IMR-90 (cell line): Measurements from ENCODE around the gene MGLL. TPM values are rescaled to one million over a fixed set of nuclear protein-coding genes. Genes with fewer than 3 reads are reported as not detected.

Source experiments
- ATAC-seq: fragments of 200-7000 bp; cut with Tn5 transposase; 2 replicates; pipeline ENCODE4 v1.9.1; 2020; ENCODE audit warnings: low read depth, mild to moderate bottlenecking, moderate library complexity
- BruUV-seq: library from RNA; stranded (reverse); fragments of 400-500 nt; replicated peaks from 2 replicates; lab custom pipeline; 2021; lab: Mats Ljungman, UMichigan
- CTCF ChIA-PET: fragments of 300-600 bp; formaldehyde crosslinking; extraction: SDS; loops from one replicate; lab custom pipeline; 2021; ENCODE audit warnings: antibody characterized with exemption; lab: Yijun Ruan, JAX
- POLR2A ChIA-PET: fragments of 300-600 bp; sonication (Branson Sonifier 250); formaldehyde crosslinking; loops from one replicate; lab custom pipeline; 2022; ENCODE audit warnings: antibody characterized with exemption; ENCODE audit not compliant: unreplicated experiment; lab: Charles Lee
- DNase-seq: peaks from one replicate; pipeline ENCODE4 v3.0.0; 2013
- H2AFZ ChIP-seq: replicated peaks from 2 replicates; pipeline ENCODE3; 2013; ENCODE audit warnings: low read length, mild to moderate bottlenecking; ENCODE audit not compliant: poor library complexity
- H2AK5ac ChIP-seq: 2 replicates; pipeline ENCODE4 v1.6.1; 2013; ENCODE audit warnings: low read depth, low read length, inconsistent platforms
- H2AK9ac ChIP-seq: replicated peaks from 2 replicates; pipeline ENCODE3; 2013; ENCODE audit warnings: mild to moderate bottlenecking, low read depth, low read length, moderate library complexity; ENCODE audit not compliant: poor library complexity
- H2BK120ac ChIP-seq: 2 replicates; pipeline ENCODE4 v1.6.1; 2013; ENCODE audit warnings: low read depth, low read length, inconsistent platforms
- H2BK15ac ChIP-seq: 3 replicates; pipeline ENCODE4 v1.6.1; 2013; ENCODE audit warnings: low read depth, low read length, inconsistent platforms
- H2BK20ac ChIP-seq: 2 replicates; pipeline ENCODE4 v1.6.1; 2013; ENCODE audit warnings: low read depth, mild to moderate bottlenecking, inconsistent platforms, low read length, moderate library complexity
- H2BK5ac ChIP-seq: 2 replicates; pipeline ENCODE4 v1.6.1; 2013; ENCODE audit warnings: mild to moderate bottlenecking, low read depth, low read length, inconsistent platforms; ENCODE audit not compliant: poor library complexity, severe bottlenecking
- H3K14ac ChIP-seq: replicated peaks from 2 replicates; pipeline ENCODE4 v1.6.1; 2013; ENCODE audit warnings: low read depth, low read length, inconsistent platforms
- H3K18ac ChIP-seq: 2 replicates; pipeline ENCODE4 v1.6.1; 2013; ENCODE audit warnings: low read depth, low read length, control low read depth
- H3K23ac ChIP-seq: 2 replicates; pipeline ENCODE4 v1.6.1; 2013; ENCODE audit warnings: low read depth, low read length, inconsistent platforms
- H3K27ac ChIP-seq: 2 replicates; pipeline ENCODE4 v1.5.1; 2013; ENCODE audit warnings: mild to moderate bottlenecking, control low read depth, low read length; ENCODE audit not compliant: insufficient read depth
- H3K27me3 ChIP-seq: 2 replicates; pipeline ENCODE4 v1.6.1; 2013; ENCODE audit warnings: low read length; ENCODE audit not compliant: control insufficient read depth, insufficient read depth
- H3K36me3 ChIP-seq: 2 replicates; pipeline ENCODE4 v1.6.1; 2013; ENCODE audit warnings: low read length, mixed read lengths; ENCODE audit not compliant: control insufficient read depth, insufficient read depth
- H3K4ac ChIP-seq: 2 replicates; pipeline ENCODE4 v1.6.1; 2013; ENCODE audit warnings: low read depth, low read length, inconsistent platforms
- H3K4me1 ChIP-seq: 2 replicates; pipeline ENCODE4 v1.6.1; 2013; ENCODE audit warnings: low read length, mixed read lengths; ENCODE audit not compliant: control insufficient read depth, insufficient read depth
- H3K4me2 ChIP-seq: 2 replicates; pipeline ENCODE4 v1.6.1; 2013; ENCODE audit warnings: low read depth, mild to moderate bottlenecking, control low read depth, low read length, moderate library complexity
- H3K4me3 ChIP-seq: 2 replicates; pipeline ENCODE4 v1.5.1; 2013; ENCODE audit warnings: low read depth, mild to moderate bottlenecking, control low read depth, low read length, moderate library complexity; ENCODE audit not compliant: insufficient read depth
- H3K56ac ChIP-seq: 2 replicates; pipeline ENCODE4 v1.6.1; 2013; ENCODE audit warnings: low read length, inconsistent platforms; ENCODE audit not compliant: insufficient read depth; ENCODE audit errors: extremely low read depth
- H3K79me1 ChIP-seq, 2 experiments: 2 replicates each; pipeline ENCODE4 v1.6.1; 2013; ENCODE audit warnings: low read length in 2 of 2, inconsistent platforms in 1 of 2, low read depth in 1 of 2
- H3K9ac ChIP-seq: 2 replicates; pipeline ENCODE4 v1.6.1; 2013; ENCODE audit warnings: low read depth, low read length, control low read depth
- H3K9me1 ChIP-seq: 2 replicates; pipeline ENCODE4 v1.6.1; 2013; ENCODE audit warnings: low read length, inconsistent platforms; ENCODE audit not compliant: insufficient read depth
- H3K9me3 ChIP-seq: 2 replicates; pipeline ENCODE4 v1.6.1; 2013; ENCODE audit warnings: low read length; ENCODE audit not compliant: control insufficient read depth, insufficient read depth
- H4K20me1 ChIP-seq: 2 replicates; pipeline ENCODE4 v1.6.1; 2013; ENCODE audit warnings: low read length, inconsistent platforms; ENCODE audit not compliant: insufficient read depth
- H4K5ac ChIP-seq: 2 replicates; pipeline ENCODE4 v1.6.1; 2013; ENCODE audit warnings: mild to moderate bottlenecking, low read depth, low read length, control low read depth
- H4K8ac ChIP-seq, 2 experiments: 2 replicates each; pipeline ENCODE4 v1.6.1; 2013; ENCODE audit warnings: low read depth in 2 of 2, low read length in 2 of 2, control low read depth in 1 of 2, inconsistent platforms in 1 of 2
- H4K91ac ChIP-seq: 2 replicates; pipeline ENCODE4 v1.6.1; 2013; ENCODE audit warnings: low read depth, low read length, inconsistent platforms; ENCODE audit not compliant: insufficient read depth
- CHD1 ChIP-seq: IDR thresholded peaks from 2 replicates; pipeline ENCODE4 v1.6.1; 2012; ENCODE audit warnings: low read depth, low read length, improper control_type of control experiment
- MAZ ChIP-seq: IDR thresholded peaks from 2 replicates; pipeline ENCODE4 v1.6.1; 2012; ENCODE audit warnings: low read depth, mild to moderate bottlenecking, low read length, improper control_type of control experiment, moderate library complexity, borderline replicate concordance
- NFE2L2 ChIP-seq: fragments of 150-350 bp; IDR thresholded peaks from 2 replicates; pipeline ENCODE4 v1.6.1; 2016; ENCODE audit warnings: low read depth, mild to moderate bottlenecking, low read length
- dilution Hi-C: fragments of 300-500 bp; cut with HindIII; formaldehyde crosslinking; loops from one replicate; pipeline ENCODE4 v1.14.3; 2018; ENCODE audit warnings: low sequenced_read_pairs; ENCODE audit not compliant: unreplicated experiment
- in situ Hi-C: fragments of 300-500 bp; cut with MboI; formaldehyde crosslinking; loops from 3 replicates; pipeline ENCODE4 v1.14.3; 2019; ENCODE audit warnings: low sequenced_read_pairs, inconsistent platforms, mixed read lengths
- intact Hi-C: fragments of 100-400 bp; cut with micrococcal nuclease; formaldehyde crosslinking; loops from 2 replicates; pipeline ENCODE4 v1.10.0; 2022
- polyA plus RNA-seq, 3 experiments: library from polyadenylated mRNA; depleted of rRNA; stranded (reverse); fragments of >200 nt; gene quantifications; 2 replicates each; pipeline ENCODE4 v1.2.3, GENCODE V29; 2012; ENCODE audit warnings: low replicate concordance in 1 of 3
- total RNA-seq: library from RNA; depleted of rRNA; stranded (reverse); fragments of >200 nt; gene quantifications from 2 replicates; pipeline ENCODE4 v1.2.3, GENCODE V29; 2012

The MGLL gene
- total and polyA plus RNA-seq, 2 of the 4 experiments (the other 2 are of a cell fraction) = 23.7 to 60.6 TPM

DNA sequence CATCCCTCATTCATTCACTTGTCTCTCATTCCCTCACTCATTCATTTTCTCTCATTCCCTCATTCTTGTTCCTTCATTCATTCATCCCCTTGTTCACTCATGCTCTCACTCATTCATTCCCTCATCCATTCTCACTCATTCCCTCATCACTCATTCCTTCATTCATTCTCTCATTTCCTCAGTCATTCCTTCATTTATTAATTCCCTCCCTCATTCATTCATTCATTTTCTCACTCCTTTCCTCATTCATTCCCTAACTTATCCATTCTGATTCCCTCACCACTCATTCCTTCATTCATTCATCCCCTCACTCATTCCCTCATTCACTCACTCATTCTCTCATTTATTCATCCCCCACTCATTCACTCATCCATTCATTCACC lies 135.8 kb downstream of the MGLL start:
- intact Hi-C loops = no loop called here
- Histone ChIP-seq H4K8ac (no peak overlapping the region), H3K14ac (no peak overlapping the region), H3K18ac (no peak overlapping the region), H2AK5ac (no peak overlapping the region), H2BK15ac (no peak overlapping the region), H3K9me3 (no peaks in the 10 kb centered on the region), H3K27ac (no peak overlapping the region), H3K79me1 (peaks cover 0 to 26% of the 10 kb centered on the region in 2 experiments; a peak in 2 of 4 replicates), H3K56ac (no peak overlapping the region), H3K4me2 (no peak overlapping the region), H4K5ac (no peak overlapping the region), H3K4me3 (no peak overlapping the region), H3K23ac (no peak overlapping the region), H2BK20ac (no peak overlapping the region), H3K9ac (no peak overlapping the region), H2AFZ (no peak overlapping the region), H3K9me1 (peaks cover 28% of the 10 kb centered on the region), H4K91ac (no peak overlapping the region), H4K20me1 (no peaks in the 10 kb centered on the region), H3K4ac (no peak overlapping the region), H3K36me3 (no peaks in the 10 kb centered on the region), H3K4me1 (peaks cover 26% of the 10 kb centered on the region), H2AK9ac (no peak overlapping the region), H2BK5ac (no peak overlapping the region), H2BK120ac (no peak overlapping the region), H3K27me3 (no peaks in the 10 kb centered on the region)
- BruUV-seq = no TSS peak
- DNase-seq = no peak
- TF ChIP-seq CHD1 (no peak), MAZ (no peak), NFE2L2 (no peak)
- POLR2A ChIA-PET = no interaction called here
- dilution Hi-C loops = no loop called here
- no peak for ATAC-seq
- CTCF ChIA-PET = no interaction called here
- in situ Hi-C loops = no loop called here
